ELF-1 (cell line): ENCODE results near the gene MVD.

Source experiments
- DNase-seq: peaks from one replicate; pipeline ENCODE4 v3.0.0-alpha.2; 2016; ENCODE audit warnings: low read depth, low spot score

MVD gene

GRCh38 chr16:88697116-88697830 lies 34.4 kb upstream of the MVD start:
- DNase-seq, result no peak

DNA sequence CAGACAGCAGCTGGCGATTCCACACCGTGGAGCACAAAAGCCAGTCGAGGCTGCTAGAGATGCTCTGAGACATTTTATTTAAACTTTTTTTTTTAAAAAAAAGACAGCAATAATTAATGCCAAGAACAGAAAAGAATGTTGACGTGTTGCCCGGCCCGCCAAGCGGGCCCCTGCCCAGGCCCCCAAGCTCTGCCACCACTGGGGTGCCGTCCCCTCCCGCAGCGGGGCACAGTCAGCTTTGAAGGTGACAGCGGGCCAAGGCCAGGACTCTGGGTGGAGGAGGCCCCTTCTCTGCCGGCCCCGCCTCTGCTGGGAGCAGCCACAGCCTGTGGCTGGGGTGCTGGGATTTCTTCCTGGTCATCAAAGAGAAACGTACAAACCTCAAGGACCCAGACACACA lies 33.5 kb upstream of the MVD start:
- DNase-seq, result no peak

DNA sequence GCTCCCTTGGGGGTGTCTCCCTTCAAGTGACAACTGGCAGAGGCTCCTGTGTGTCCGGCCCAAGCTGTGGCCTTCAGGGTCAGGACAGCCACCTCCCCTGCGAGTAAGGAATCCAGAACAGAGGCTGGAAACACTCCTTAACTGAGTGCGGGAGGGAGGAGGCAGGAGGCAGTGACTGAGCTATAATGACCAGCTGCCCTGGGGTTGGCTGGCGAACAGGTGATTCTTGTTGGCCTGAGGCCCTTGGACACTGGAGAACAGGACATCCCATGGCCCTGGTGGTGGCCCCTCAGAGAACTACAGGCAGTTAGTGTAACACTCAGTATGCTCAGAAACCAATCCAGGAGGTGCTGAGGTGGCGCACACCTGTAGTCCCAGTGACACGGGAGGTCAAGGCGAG lies 32.9 kb upstream of the MVD start:
- no peak for DNase-seq

- DNase-seq, result no peak
Observed at GRCh38 chr16:88695218-88695617, 32.3 kb upstream of the MVD start.

DNA sequence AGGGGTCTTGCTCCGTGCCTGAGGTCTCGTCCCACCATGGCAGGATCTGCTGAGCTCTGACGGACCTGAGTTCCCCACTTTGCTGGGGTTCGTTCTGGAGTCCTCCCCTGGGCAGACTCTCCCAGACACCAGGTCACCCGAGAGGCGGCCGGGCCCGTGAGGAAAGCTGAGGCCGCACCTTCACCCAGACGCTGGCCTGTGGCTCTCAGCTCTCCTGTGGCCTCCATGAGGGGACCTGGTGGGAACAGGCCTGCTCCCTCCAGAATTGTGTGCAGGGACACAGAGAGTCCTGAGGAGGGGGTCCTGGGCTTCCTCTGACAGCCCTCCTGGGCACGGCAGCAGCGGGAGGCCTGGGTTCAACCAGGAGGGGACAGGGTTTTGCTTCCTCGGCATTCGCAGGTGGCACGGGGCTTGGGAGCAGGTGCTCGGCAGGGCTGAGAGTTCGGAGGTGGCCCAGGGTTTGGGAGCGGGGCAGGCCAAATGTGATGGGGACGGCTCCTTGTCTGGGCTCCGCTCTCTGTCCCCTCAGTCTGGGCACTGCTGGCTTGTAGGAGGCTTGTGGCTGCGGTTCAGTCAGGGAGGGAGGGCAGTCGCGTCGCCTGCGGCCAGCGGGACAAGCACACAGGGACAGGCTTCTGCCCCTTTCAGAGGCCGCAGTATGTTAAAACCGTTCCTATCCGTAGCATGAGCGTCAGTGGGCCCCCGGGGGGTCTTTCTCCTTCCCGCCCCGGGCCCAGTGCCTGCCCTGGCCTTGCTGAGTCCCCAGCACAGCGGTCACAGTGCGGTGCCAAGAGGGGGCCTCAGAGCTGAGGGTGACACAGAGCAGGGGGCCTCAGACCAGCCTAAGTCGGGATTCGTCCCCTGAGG lies 31.6 kb upstream of the MVD start:
- DNase-seq, result no peak

DNA sequence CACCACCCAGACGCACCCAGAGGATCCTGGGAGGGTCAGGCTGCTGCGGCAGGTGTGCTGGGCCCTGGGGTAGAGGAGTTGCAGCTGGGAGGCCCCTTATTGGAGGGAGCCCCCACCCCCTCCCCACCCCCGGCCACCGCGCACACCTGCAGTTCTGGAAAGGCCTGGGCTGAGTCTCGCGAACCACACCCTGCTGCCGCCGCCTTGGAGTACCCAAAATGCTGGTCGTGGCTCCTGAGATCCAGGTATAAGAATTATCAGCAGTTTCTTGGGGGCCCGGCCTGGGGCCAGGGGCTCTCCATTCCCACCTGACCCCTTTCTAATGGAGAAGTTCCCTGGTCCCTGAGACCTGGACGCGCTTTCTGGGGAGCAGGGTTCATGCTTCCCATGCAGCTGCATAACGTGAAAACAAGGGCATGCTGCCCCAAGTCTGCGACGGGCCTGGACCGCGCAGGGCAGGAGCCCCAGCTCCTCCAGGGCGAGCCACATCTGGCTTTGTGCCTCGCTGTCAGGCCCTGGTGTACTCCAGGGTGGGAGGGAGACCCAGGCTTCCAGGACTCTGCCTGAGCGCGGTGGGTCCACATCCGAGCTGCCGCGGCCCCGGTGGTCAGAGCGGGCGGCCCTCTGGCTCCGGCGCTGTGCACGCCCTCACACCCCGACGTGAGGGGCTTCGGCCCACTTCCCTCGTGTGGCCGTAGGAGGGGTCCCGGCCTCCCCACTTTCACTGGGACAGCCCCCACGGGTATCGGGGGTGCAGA lies 30.7 kb upstream of the MVD start:
- DNase-seq, result no peak

DNA sequence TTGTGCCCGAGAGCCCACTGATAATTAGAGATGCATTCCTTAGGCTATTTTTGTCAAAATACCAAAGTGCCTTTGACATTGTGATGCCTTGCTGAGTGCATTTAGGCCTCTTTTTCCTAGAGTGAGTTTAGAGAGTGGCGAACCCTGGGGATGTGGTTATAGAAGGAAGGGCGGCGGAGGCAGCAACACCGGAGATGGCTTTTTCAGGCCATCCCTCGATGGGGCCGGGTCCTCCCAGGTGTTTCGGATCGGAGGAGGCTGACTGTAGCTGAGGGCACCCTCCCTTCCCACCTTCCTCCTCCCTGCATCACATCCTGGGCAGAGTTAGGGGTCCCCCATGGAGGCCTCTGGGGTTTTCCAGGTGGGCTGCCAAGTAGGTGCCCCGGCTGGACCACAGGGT lies 30.0 kb upstream of the MVD start:
- no peak for DNase-seq

GRCh38 chr16:88691924-88692560 lies 29.2 kb upstream of the MVD start:
- DNase-seq, result no peak

DNA sequence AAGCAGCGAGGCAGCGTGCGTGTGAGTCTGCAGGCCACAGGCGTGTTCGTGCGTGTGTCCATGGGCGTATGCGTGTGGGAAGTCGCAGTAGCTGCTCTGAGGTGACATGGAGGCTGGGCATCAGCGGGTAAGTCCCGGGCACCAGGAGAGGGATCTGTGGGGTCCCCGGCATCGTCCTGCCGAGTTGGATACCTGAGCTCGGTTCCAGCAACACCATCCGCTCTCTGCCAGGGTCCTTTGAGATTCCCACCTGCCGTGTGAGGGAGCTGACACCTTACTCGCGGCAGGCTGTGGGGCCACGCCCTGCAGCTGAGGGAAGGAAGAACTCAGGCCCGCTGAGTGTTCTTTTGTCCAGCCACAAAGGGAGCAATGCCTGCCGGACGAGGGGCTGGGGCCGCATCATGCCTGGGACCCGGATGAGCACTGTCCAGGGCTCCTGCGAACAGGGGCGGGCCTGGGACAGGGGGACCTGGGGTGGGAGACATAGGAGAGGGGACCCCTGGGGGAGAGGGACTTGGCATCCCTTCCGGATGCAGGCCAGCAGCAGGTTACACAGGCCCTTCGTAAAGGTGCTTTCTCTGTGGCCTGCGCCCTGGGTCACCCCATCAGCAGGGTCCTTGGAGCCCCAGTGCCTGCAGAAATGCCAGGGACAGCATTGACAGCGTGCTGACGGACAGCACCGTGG lies 28.4 kb upstream of the MVD start:
- no peak for DNase-seq

GRCh38 chr16:88690341-88691128 lies 27.6 kb upstream of the MVD start:
- DNase-seq, result no peak

DNA sequence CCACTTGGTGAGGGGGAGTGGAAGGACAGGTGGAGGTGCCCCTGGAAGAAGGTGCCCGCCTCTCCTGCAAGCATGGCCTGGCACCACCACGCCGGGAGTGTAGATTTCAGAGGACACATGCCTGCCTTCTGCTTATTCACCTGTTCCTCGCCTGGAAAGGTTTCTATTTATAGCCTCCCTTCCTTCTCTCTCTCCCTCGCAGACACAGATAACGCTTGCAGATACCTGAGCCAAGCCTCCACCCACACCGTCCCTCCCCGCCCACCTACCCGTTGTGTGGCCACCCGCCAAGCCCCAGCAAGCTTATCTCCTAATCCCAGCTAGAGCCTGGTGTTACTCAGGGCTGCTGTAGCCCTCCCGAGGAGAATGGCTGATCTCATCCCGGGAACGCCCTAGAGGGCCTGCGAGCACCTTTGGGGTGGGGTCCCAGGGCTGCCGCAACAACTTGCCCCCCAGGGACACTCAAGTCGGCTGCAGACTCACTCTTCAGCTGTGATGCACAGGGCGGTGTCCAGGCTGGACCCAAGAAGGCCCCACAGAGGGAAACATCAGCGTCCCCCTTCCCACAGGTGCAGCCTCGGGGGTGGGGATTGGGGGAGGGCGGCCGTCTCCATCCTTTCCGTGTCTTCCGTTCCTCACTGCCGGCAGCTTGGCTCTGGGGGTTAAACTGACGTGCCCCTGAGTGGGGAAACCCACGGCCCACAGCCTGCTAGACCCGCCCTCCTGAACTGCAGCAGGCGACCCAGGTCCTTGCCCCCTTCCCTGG lies 25.3 kb upstream of the MVD start:
- peak; percentile 61 for DNase-seq

- no peak for DNase-seq
Observed at GRCh38 chr16:88687676-88688012, 24.8 kb upstream of the MVD start.

GRCh38 chr16:88687254-88687576 lies 24.3 kb upstream of the MVD start:
- DNase-seq, result no peak

- peak; percentile 79 for DNase-seq
Observed at GRCh38 chr16:88686439-88687253, 23.8 kb upstream of the MVD start, which contains the start of gene SNAI3. Gene SNAI3, minus strand, starts transcription at chr16:88686507. Its CDS starts 101 bp downstream, at chr16:88686406.

- DNase-seq, result no peak
Observed at GRCh38 chr16:88686062-88686438, 23.2 kb upstream of the MVD start.

- no peak for DNase-seq
Observed at GRCh38 chr16:88685156-88686061, 22.5 kb upstream of the MVD start.

GRCh38 chr16:88684569-88685155 lies 21.8 kb upstream of the MVD start:
- no peak for DNase-seq
